ENCODE results near the gene TLE4. TPM values are rescaled to one million over a fixed set of nuclear protein-coding genes. Genes with fewer than 3 reads are reported as not detected.
"Not testable (repeated sequence)": the region's sequence is repeated elsewhere in the genome, so short reads cannot be mapped to it uniquely, and the experiment has no call there.

TLE4 gene
- total and polyA plus RNA-seq, 2 donors, result 28.7 to 41.7 TPM

DNA sequence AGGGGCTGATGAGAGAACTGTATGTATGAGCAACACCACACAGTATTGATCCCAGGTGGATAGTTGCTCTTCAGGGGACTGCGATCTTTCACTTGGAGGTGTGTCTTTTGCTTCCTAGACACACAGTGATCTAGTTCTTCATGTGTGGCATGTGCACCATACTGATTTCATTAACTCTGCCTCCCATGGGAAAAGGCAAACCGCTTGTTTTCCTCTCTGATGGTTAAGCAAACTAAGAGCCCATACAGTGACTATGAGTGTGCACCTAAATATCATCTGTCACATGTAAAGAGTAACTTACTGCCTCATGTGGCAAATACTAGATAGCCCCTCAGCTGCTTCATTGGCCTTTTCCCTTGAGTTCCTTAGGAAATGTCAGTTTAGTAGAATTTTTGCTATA is 147.3 kb downstream of the TLE4 start:
- 90% methylated on average over 2 of the region's 2 CpGs for WGBS
- no peaks in the 10 kb centered on the region for H3K4me1 ChIP-seq (ENCODE audit: insufficient read depth)
- DNase-seq (ENCODE audit: extremely low spot score), result no peak
- no peak overlapping the region for H3K27ac ChIP-seq (ENCODE audit: low read depth)
- H3K36me3 ChIP-seq (ENCODE audit: insufficient read depth), result peaks cover 4% of the 10 kb centered on the region
- H3K4me3 ChIP-seq (ENCODE audit: low read depth, low read length), result no peak overlapping the region

DNA sequence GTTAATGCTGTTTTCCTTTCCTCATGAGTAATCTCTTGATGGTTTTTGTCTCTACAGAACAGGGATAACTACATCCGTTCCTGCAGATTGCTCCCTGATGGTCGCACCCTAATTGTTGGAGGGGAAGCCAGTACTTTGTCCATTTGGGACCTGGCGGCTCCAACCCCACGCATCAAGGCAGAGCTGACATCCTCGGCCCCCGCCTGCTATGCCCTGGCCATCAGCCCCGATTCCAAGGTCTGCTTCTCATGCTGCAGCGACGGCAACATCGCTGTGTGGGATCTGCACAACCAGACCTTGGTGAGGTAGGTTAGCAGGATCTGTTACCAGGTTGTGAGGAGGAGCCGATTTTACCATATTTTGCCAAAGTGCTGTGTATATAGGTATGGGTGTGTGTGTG is 148.2 kb downstream of the TLE4 start:
- Histone ChIP-seq H3K36me3 (ENCODE audit: insufficient read depth) (peaks cover 5% of the 10 kb centered on the region), H3K4me3 (ENCODE audit: low read depth, low read length) (no peak overlapping the region), H3K27ac (ENCODE audit: low read depth) (no peak overlapping the region), H3K4me1 (ENCODE audit: insufficient read depth) (no peaks in the 10 kb centered on the region)
- 95% methylated on average over 11 of the region's 11 CpGs for WGBS
- DNase-seq (ENCODE audit: extremely low spot score), result no peak

- peaks cover 2% of the 10 kb centered on the region for H3K36me3 ChIP-seq (ENCODE audit: insufficient read depth)
- no peak for DNase-seq (ENCODE audit: extremely low spot score)
- no peaks in the 10 kb centered on the region for H3K4me1 ChIP-seq (ENCODE audit: insufficient read depth)
- no peak overlapping the region for H3K4me3 ChIP-seq (ENCODE audit: low read depth, low read length)
- no peak overlapping the region for H3K27ac ChIP-seq (ENCODE audit: low read depth)
- 65% methylated on average over 9 of the region's 9 CpGs for WGBS
Measured at GRCh38 chr9:79731171-79731890, 159.6 kb downstream of the TLE4 start.

DNA sequence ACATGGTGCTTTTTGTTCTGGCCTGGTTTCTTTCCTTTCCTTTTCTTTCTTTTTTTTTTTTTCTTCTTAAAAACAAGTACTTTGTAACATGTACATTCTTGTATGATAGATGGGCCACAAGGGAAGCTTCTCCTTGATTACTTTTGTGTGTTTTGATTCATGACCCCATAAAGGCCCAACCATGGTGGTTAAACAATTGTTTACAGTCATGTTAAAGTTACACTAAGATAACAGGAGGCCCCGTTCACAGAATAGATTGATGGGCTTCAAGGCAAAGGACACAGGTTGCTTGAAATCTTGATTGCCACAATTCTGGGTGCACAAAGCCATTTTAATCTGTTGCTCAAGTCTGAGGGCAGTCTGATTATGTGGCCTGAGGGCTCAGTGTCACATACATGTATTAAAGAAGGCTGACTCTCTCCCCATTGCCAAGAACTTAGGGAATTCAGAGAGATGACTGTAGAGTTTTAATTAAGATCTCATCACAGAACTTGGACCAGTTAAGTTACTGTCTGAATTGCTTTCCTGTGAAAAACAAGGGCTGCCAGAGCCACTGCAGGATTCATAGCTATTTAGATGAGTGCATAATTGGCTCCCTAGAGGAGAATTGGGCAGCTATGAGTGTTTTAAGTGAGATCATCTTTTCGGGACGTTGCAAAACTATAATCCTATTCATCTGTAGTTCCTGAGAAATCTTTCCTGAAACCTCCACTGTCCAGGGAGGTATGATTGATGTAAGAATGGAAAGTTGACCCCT is 163.4 kb downstream of the TLE4 start:
- no peak for DNase-seq (ENCODE audit: extremely low spot score)
- 50% methylated on average over 3 of the region's 3 CpGs for WGBS
- Histone ChIP-seq H3K36me3 (ENCODE audit: insufficient read depth) (no peaks in the 10 kb centered on the region), H3K4me1 (ENCODE audit: insufficient read depth) (no peaks in the 10 kb centered on the region), H3K27ac (ENCODE audit: low read depth) (no peak overlapping the region), H3K4me3 (ENCODE audit: low read depth, low read length) (no peak overlapping the region)

GRCh38 chr9:79736051-79736450 is 164.3 kb downstream of the TLE4 start:
- no peak overlapping the region for H3K4me3 ChIP-seq (ENCODE audit: low read depth, low read length)
- H3K27ac ChIP-seq (ENCODE audit: low read depth), result no peak overlapping the region
- H3K4me1 ChIP-seq (ENCODE audit: insufficient read depth), result no peaks in the 10 kb centered on the region
- no peaks in the 10 kb centered on the region for H3K36me3 ChIP-seq (ENCODE audit: insufficient read depth)
- no peak for DNase-seq (ENCODE audit: extremely low spot score)
- WGBS, result 70% methylated on average over 5 of the region's 5 CpGs

GRCh38 chr9:79741381-79741780 is 169.6 kb downstream of the TLE4 start:
- no peaks in the 10 kb centered on the region for H3K36me3 ChIP-seq (ENCODE audit: insufficient read depth)
- no peaks in the 10 kb centered on the region for H3K4me1 ChIP-seq (ENCODE audit: insufficient read depth)
- no peak for DNase-seq (ENCODE audit: extremely low spot score)
- no peak overlapping the region for H3K4me3 ChIP-seq (ENCODE audit: low read depth, low read length)
- no peak overlapping the region for H3K27ac ChIP-seq (ENCODE audit: low read depth)
- 70% methylated on average over 3 of the region's 3 CpGs for WGBS

DNA sequence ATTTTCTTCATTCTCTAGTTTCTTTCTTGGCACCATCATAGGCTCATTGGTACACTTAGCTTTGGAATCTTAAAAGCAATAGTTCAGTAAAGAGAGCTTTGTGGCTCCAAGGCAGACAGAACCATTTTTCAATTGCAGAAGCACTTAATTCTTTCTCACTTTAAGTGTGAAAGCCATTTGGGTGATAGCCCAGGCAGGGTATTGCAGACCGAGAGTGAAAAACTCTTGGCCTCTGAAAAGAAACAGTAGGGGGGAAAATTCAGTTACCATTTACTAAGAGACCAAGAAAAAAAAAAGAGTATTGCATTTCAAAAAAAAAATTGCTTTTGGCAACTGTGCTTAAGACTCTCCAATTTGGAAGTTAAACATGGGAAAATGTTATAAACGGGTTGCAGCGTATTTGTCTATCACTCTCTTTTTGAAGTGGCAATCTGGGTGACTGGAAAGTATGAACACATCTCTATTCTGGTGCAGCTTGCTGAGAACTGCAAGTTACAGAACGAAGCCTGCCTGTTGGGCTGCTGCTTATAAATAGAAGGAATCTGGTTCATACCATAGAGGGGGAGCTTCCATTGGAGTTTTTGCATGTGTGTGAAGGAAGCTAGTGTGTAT is 170.5 kb downstream of the TLE4 start:
- H3K4me3 ChIP-seq (ENCODE audit: low read depth, low read length), result no peak overlapping the region
- H3K27ac ChIP-seq (ENCODE audit: low read depth), result no peak overlapping the region
- no peak for DNase-seq (ENCODE audit: extremely low spot score)
- no peaks in the 10 kb centered on the region for H3K36me3 ChIP-seq (ENCODE audit: insufficient read depth)
- no peaks in the 10 kb centered on the region for H3K4me1 ChIP-seq (ENCODE audit: insufficient read depth)
- 53% methylated on average over 4 of the region's 4 CpGs for WGBS

- WGBS, result 89% methylated on average over 6 of the region's 6 CpGs
- DNase-seq (ENCODE audit: extremely low spot score), result no peak
Measured at GRCh38 chr9:79744521-79744920, 172.8 kb downstream of the TLE4 start.

DNA sequence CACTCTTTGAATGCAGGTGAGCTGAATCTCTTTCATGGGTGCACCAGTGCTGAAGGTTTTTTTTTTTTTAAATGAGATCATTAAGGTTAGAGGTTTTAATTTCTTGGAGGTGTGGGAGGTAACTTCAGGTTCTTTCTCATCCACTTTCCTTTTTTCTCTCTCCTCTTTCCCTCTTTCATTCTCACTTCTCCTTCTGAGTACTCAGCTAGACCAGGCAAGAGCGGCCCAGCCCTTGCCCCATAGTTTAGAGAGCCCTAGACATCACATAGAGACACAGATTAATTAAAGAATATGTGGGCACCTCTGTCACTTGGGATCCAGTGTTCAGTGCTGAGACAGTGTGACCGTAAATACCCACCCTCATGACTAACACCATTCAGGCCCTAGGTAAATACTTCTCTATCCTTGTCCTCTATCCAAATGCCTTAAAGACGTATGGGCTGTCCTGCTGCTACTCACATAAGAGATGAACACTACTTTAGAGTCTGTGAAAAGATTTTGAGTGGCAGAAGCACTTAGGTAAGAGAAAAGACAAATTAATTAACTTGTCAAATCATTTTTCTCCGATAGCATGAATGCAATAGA is 174.1 kb downstream of the TLE4 start:
- H3K4me1 ChIP-seq (ENCODE audit: insufficient read depth), result no peaks in the 10 kb centered on the region
- DNase-seq (ENCODE audit: extremely low spot score), result no peak
- H3K27ac ChIP-seq (ENCODE audit: low read depth), result no peak overlapping the region
- no peaks in the 10 kb centered on the region for H3K36me3 ChIP-seq (ENCODE audit: insufficient read depth)
- 94% methylated on average over 4 of the region's 4 CpGs for WGBS
- H3K4me3 ChIP-seq (ENCODE audit: low read depth, low read length), result no peak overlapping the region

More at GRCh38 chr9:79744521-79744920, 172.8 kb downstream of the TLE4 start:
- no peak overlapping the region for H3K4me3 ChIP-seq (ENCODE audit: low read depth, low read length)
- H3K27ac ChIP-seq (ENCODE audit: low read depth), result no peak overlapping the region
- no peaks in the 10 kb centered on the region for H3K4me1 ChIP-seq (ENCODE audit: insufficient read depth)
- H3K36me3 ChIP-seq (ENCODE audit: insufficient read depth), result no peaks in the 10 kb centered on the region

DNA sequence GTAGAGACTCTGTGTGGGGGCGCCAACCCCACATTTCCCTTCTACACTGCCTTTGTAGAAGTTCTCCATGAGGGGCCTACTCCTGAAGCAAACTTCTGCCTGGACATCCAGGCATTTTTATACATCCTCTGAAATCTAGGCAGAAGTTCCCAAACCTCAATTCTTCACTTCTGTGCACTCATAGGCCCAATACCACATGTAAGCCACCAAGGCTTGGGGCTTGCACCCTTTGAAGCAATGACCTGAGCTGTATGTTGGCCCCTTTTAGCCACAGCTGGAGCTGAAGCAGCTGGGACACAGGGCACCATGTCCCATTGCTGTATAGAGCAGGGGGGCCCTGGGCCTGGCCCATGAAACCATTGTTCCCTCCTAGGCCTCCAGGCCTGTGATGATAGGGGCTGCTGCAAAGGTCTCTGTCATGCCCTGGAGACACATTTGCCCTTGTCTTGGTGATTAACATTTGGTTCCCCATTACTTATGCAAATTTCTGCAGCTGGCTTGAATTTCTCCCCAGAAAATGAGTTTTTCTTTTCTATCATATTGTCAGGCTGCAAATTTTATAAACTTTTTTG is 180.2 kb downstream of the TLE4 start:
- H3K36me3 ChIP-seq (ENCODE audit: insufficient read depth); H3K4me1 ChIP-seq (ENCODE audit: insufficient read depth); H3K27ac ChIP-seq (ENCODE audit: low read depth); H3K4me3 ChIP-seq (ENCODE audit: low read depth, low read length); DNase-seq (ENCODE audit: extremely low spot score): not testable (repeated sequence)
- 93% methylated on average over 1 of the region's 1 CpG for WGBS

DNA sequence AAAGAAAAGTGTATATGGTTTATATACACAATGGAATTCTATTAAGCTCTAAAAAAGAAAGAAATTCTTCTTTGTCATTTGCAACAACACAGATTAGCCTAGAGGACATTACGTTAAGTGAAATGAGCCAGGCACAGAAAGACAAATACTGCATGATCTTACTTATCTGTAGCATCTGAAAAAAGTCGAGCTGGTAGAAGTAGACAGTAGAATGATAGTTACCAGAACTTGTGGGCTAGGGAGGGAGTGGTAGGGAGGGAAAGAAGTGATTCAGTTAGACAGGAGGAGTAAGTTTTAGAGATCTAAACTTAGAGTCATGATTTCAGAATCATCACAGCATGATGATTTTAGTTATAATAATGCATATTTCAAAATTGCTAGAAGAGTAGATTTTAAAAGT is 184.6 kb downstream of the TLE4 start:
- no peak overlapping the region for H3K27ac ChIP-seq (ENCODE audit: low read depth)
- WGBS, result 57% methylated on average over 2 of the region's 2 CpGs

DNA sequence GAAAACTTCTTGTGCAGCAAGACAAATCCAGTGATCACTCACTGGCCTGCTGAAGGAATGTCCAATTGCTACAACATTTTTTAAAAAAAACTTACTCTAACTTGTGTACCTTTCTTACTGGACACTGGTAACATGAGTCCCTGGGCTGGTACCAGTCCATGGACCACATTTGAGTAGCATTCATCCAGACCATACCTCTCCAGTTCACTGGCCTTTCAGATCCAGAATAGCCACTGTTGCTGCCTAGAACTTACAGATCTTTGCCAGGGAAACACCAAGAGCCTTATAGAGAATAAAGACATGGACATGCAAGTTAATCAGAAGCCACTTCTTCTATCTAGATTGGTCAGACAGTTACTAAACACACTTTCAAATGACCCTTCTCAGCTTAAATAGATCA is 185.3 kb downstream of the TLE4 start:
- H3K36me3 ChIP-seq (ENCODE audit: insufficient read depth), result no peaks in the 10 kb centered on the region
- no peak for DNase-seq (ENCODE audit: extremely low spot score)
- no peak overlapping the region for H3K27ac ChIP-seq (ENCODE audit: low read depth)
- H3K4me1 ChIP-seq (ENCODE audit: insufficient read depth), result no peaks in the 10 kb centered on the region
- H3K4me3 ChIP-seq (ENCODE audit: low read depth, low read length), result no peak overlapping the region

More for the DNA sequence above, 184.6 kb downstream of the TLE4 start:
- H3K4me1 ChIP-seq (ENCODE audit: insufficient read depth), result no peaks in the 10 kb centered on the region
- no peaks in the 10 kb centered on the region for H3K36me3 ChIP-seq (ENCODE audit: insufficient read depth)
- H3K4me3 ChIP-seq (ENCODE audit: low read depth, low read length), result no peak overlapping the region
- DNase-seq (ENCODE audit: extremely low spot score), result no peak

DNA sequence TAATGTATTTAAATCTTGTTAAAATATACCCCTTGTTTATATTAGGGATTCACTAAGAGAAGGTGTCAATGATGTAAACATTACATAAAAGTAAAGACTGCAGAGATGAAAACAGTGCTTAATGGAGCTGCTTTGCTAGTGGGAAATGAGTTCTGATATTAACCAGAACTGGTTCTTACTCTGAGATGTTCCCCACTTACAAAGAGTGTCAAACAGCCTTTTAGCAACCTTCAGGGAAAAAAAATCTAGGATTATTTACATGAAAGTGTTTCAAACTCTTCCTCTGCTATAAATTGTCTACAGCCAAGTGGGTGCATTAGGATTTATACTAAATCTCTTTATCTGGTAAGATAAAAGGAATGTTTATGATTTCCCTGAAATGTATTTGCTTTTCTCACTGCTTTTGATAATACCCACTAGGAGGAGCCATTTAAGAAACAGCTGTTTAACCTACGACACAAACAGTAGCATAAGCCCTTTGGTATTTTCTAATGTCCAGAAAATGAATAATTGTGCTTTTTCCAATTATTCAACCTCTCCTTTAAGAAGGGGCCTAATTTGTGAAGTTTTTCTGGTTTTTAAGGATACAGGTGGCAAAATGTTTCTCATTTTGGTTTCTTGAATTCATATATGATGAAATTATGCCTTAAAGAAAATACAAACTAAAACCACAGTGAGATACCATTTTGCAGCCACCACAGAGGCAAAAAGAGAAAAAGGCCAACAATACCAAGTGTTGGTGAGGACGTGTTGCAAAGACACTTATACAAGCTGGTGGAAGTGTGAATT is 186.3 kb downstream of the TLE4 start:
- H3K4me1 ChIP-seq (ENCODE audit: insufficient read depth), result no peaks in the 10 kb centered on the region
- no peak overlapping the region for H3K27ac ChIP-seq (ENCODE audit: low read depth)
- DNase-seq (ENCODE audit: extremely low spot score), result no peak
- no peak overlapping the region for H3K4me3 ChIP-seq (ENCODE audit: low read depth, low read length)
- H3K36me3 ChIP-seq (ENCODE audit: insufficient read depth), result no peaks in the 10 kb centered on the region
- WGBS, result 60% methylated on average over 2 of the region's 2 CpGs
